ENCODE data around the gene TBC1D14.

TBC1D14 gene

GRCh38 chr4:7025040-7025602 is 115.5 kb downstream of the TBC1D14 start:
- no peak for DNase-seq

- DNase-seq, result no peak
Measured at GRCh38 chr4:7026107-7026506, 116.5 kb downstream of the TBC1D14 start.

- DNase-seq, result no peak
Measured at GRCh38 chr4:7027284-7027683, 117.7 kb downstream of the TBC1D14 start.

DNA sequence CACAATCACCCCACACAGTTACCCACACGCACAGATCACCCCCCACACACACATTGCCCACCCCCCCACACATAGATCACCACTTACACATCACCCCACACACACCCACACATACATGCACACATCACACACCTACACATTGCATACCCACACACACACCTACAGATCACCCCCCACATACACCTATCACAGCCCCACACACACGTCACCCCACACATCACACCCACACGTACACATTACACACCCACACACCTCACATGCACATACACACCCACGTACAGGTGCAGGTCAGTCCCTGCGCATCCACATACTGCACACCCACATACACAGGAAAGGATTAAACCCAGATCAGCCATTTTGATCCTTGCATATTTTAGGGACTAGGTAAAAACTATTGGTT is 118.3 kb downstream of the TBC1D14 start:
- no peak for DNase-seq

DNA sequence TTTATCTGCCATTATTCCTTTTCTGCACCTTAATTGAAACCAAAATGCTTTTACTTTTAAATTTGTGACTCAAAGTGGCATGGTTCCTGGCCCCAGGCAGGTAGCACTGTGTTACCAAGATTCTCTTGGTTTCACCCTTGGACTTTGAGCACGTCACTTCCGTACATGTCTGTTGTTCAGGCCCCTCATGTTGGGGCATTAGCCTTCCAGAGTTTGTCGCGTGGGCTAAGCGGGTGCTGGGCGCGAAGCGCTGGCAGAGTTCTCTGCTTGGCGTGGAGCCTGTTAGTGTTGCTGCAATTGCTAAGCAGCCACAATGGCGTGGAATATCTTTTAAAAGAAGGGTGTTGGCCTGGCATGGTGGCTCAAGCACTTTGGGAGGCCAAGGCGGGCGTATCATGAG is 119.6 kb downstream of the TBC1D14 start:
- DNase-seq, result no peak

- DNase-seq, result no peak
Measured at GRCh38 chr4:7029921-7030320, 120.3 kb downstream of the TBC1D14 start.

GRCh38 chr4:7030856-7031255 is 121.2 kb downstream of the TBC1D14 start:
- no peak for DNase-seq

- no peak for DNase-seq
Measured at GRCh38 chr4:7031558-7032449, 122.2 kb downstream of the TBC1D14 start.

GRCh38 chr4:7032596-7032995 is 123.0 kb downstream of the TBC1D14 start:
- DNase-seq, result no peak

- no peak for DNase-seq
Measured at GRCh38 chr4:7034262-7035081, 124.8 kb downstream of the TBC1D14 start.

- no peak for DNase-seq
Measured at GRCh38 chr4:7037425-7037824, 127.8 kb downstream of the TBC1D14 start.

DNA sequence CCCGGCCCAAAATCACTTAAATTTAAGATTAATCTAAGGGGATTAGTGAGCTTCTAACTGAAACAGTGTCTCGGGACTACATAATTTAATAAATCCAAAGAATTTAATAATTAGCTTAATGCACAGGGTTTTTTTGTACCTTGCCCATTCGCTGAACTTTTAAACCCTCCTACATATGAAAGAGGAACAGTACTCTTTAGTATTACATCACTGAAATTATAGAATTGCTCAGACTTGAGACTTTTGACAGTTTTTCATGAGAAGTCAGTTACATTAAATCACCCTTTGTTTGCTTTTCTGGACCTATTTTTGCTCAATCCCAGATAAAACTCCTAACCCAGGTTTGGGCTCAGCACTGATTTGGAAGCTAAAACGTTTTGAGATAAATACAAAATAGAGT is 131.1 kb downstream of the TBC1D14 start:
- no peak for DNase-seq

- DNase-seq, result no peak
Measured at GRCh38 chr4:7041246-7041645, 131.6 kb downstream of the TBC1D14 start.

DNA sequence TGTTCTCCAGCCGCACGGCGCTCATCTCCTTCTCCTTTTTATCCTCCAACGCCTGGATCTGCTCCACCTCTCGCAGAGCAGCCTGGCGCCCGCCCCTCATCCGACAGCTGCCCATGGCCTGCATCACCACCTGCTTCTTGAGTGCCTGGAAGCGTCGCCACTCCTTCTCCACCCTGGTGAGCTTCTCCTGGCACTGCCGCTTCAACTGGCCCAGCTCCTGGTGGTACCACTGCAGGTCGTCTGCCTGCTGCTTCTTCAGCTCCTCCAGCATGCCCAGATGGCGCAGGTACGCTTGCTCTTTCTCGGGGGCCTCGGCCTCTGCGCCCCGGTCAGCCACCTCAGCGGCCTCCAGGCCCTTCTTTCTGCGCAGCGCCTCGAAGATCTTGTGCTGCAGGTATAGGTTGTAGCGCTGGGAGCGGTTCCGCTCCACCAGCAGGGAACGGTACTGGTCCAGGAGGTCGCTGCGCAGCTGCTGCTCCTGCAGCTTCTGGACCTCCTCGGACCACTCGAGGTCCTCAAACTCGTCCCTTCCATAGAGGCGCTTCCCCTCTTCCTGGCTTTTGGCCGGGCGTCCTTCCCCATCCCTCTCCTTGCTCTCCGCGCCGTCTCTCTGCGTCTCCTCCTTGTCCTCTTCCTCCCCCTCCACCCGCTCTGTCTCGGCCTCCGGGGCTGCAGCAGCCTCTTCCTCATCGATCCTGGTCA is 132.3 kb downstream of the TBC1D14 start:
- peak; percentile 11 for DNase-seq

DNA sequence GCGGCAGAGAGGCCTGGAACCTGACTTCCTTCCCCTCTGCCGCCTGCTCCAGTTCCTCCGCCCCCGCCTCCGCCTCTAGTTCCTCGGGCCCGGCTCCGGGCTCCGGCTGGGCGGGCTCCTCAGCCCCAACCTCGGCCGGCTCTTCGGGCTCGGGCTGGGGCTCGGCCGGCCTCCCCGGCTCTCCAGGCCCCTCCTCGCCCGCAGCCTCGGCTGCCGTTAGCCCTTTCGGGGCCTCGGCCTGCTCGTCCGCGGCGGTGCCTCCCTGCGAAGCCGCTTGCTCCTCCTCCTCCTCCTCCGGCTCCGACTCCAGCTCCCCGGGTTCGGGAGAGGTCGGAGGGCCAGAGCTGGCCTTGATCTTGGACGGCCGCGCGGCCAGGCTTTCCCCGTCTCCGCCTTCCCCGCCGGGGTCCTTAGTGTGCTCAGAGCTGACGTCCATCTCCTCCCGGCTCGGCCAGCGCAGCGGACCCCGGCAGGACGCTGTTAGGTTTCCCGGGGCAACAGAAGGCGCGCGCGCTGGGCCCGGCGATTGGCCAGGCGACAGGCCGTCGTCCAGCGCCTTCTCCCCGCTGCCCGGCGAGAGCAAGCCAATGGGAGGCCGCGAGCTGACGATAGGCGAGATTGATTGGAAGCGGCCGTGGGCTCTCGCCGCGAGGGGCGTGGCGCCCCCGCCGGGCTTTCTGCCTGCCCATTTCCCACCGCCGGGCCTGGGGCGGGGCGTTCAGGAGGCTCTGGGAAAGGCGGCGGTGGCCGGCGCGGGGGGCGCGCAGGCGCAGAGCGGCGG is 133.1 kb downstream of the TBC1D14 start:
- peak; percentile 83 for DNase-seq

DNA sequence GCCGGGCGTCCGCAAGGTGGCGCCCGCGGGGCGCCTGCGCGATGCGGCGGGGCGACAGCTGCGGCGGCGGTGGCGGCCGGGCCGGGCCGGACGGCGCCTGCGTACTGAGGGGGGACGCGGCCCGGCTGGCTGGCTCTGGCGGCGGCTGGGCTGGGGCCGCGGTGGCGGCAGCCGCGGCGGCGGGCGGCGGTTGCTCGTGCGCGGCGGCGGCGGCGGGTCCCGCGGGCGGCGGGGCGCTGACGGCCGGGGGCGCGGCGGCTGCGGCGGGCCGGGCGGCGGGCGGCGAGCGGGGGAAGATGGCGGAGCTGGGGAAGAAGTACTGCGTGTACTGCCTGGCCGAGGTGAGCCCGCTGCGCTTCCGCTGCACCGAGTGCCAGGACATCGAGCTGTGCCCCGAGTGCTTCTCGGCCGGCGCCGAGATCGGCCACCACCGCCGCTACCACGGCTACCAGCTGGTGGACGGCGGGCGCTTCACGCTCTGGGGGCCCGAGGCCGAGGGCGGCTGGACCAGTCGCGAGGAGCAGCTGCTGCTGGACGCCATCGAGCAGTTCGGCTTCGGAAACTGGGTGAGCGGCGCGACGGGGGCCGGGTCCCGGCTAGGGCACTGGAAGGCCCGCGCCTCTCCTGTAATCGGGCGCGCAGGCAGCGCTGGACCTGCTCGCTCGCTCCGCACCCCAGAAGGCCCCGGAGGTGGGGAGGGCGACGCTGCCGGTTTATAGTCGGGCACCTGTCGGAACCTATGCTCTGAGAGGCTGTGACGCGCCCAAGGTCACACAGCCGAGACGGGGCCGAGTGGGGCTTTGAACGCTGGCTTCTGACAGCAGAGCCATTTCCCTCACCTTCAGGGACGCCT is 133.9 kb downstream of the TBC1D14 start, which contains the start of gene TADA2B:
TSS of gene TADA2B (plus strand) at position 89 of the 853 bp plus-strand sequence. CDS start at position 297, 208 bp downstream.
- peak; percentile 55 for DNase-seq

DNA sequence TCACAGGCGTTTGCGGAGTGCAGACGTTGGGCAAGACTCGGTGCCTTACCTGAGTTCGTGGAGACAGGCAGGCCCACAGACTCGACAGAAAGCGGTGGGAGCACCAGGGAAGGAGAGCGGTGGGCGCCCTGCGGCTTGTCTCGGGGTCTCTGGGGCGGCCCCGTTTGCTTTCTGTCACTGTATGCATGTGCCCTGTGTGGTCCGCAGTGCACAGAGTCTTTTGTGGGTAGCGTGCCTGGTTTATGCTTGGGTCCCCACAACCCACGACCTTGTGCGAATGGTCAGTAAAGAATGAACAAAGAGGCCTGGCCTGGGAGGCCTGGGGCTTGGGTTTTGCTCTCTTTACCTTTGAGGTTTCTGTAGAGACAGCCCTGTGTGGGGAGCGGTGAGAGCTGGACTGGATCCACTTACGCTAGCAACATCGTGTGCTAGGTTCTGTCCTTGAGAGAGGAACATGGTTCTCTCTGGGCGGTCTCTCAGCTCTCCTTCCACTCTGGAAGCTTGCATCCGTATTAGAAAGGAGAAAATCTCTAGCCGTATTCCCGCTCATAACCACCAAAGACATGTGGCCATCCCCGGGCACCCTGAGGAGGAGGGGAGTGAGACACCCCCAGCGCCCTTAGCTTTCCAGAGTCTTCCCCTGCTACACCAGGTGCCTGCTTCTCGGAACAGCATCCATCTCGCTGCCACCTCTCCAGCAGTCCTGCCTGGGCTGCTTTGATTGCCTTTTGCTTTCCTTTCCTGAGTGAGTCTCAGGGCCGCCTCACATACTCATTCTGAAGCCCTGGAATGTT is 134.7 kb downstream of the TBC1D14 start:
- DNase-seq, result no peak

GRCh38 chr4:7045553-7045952 is 135.9 kb downstream of the TBC1D14 start:
- DNase-seq, result no peak

GRCh38 chr4:7045961-7046921 is 136.6 kb downstream of the TBC1D14 start:
- DNase-seq, result no peak
